ENCODE measurements around the gene CARD14. TPM values are rescaled to one million over a fixed set of nuclear protein-coding genes. Genes with fewer than 3 reads are reported as not detected.

Gene CARD14
- total and polyA plus RNA-seq, 2 of the 13 experiments (the other 11 are each of a cell fraction or from before 2014, with no cell fraction given): 0.11 TPM; not detected in 1

DNA sequence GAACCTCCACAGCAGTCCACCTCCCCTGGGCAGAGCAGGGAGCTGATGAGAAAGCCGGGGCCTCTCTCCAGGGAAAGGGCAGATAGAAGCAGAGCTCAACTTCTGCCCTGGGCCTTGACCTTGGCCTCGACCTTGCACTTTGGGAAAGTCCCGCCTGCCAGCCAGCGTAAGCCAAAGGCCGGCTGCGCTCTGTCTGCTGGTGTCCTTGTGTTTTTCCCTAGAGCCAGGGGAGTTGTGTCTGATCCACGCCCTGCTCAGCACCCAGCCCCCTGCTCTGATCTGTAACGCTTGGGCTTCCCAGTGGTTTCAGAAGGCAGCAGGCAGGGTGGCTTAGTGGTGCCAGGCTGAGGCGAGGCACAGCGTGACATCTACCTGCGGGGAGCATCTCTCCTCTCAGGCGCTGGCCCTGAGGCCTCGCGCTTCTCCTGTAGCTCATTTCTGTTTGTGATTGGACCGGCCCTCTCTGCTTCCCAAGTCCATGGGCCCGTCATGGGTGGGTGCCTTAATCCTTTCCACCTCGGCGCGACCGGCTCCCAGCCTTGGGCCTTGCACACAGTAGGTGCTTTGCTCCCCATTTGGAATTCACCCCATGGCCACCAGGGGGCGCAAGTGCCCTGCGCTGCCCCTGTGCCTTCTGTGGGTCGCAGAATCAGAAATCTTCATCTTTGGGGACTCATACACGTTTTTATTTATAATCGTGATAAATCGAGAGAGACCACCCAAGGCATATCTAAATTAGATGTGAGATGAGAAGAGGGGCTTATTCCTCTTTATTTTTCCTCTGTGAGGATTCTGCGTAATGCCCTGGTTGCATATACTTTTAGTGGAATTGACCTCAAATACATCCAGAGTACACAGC is 26.1 kb downstream of the CARD14 start (continued):
- TF ChIP-seq ZNF276 (CRISPR knock-in tag; IDR thresholded peaks at IDR 0.05; ENCODE audit: low read depth) (no peak), FOXC1 (CRISPR knock-in tag; IDR thresholded peaks at IDR 0.05; ENCODE audit: borderline replicate concordance) (no peak), ZNF17 (CRISPR knock-in tag; IDR thresholded peaks at IDR 0.05) (no peak), ZNF318 (CRISPR knock-in tag; IDR thresholded peaks at IDR 0.05) (no peak; the same call in 1 of the 2 replicates), ZNF646 (CRISPR knock-in tag; IDR thresholded peaks at IDR 0.05) (no peak), TCF7 (IDR thresholded peaks at IDR 0.05; ENCODE audit: low read depth) (no peak), KLF11 (CRISPR knock-in tag; IDR thresholded peaks at IDR 0.05) (no peak), EZH2 (conservative IDR thresholded peaks at IDR 0.05; ENCODE audit: low read depth, low read length) (no peak), ATF7 (IDR thresholded peaks at IDR 0.05) (no peak), ATF7 (CRISPR knock-in tag; IDR thresholded peaks at IDR 0.05) (no peak)
